Glomerular endothelial cell (primary cell): ENCODE results near the gene AMDHD2. TPM values are rescaled to one million over a fixed set of nuclear protein-coding genes. Genes with fewer than 3 reads are reported as not detected.

ENCODE experiments used
- DNase-seq: peaks from one replicate; pipeline ENCODE4 v3.0.0-alpha.2; 2011; ENCODE audit warnings: low read depth, low spot score; ENCODE audit errors: extremely low read depth
- total RNA-seq: library from RNA; depleted of rRNA; stranded (reverse); fragments of >200 nt; gene quantifications from 2 replicates; pipeline ENCODE4 v1.2.3, GENCODE V29; 2015

The AMDHD2 gene
- total RNA-seq, 1 donor from 2014 or later, result 71.3 TPM

GRCh38 chr16:2482708-2483534 is 37.2 kb upstream of the AMDHD2 start:
- no peak for DNase-seq

- no peak for DNase-seq
Measured at GRCh38 chr16:2483939-2484897, 36.0 kb upstream of the AMDHD2 start.

GRCh38 chr16:2484898-2485508 is 35.2 kb upstream of the AMDHD2 start:
- no peak for DNase-seq

- no peak for DNase-seq
Measured at GRCh38 chr16:2485811-2486507, 34.2 kb upstream of the AMDHD2 start.

GRCh38 chr16:2486645-2487516 is 33.3 kb upstream of the AMDHD2 start:
- no peak for DNase-seq

- DNase-seq, result no peak
Measured at GRCh38 chr16:2487517-2487842, 32.7 kb upstream of the AMDHD2 start.

GRCh38 chr16:2487903-2488531 is 32.2 kb upstream of the AMDHD2 start:
- DNase-seq, result no peak

- no peak for DNase-seq
Measured at GRCh38 chr16:2489581-2489980, 30.6 kb upstream of the AMDHD2 start.

- no peak for DNase-seq
Measured at GRCh38 chr16:2490190-2491105, 29.7 kb upstream of the AMDHD2 start.

GRCh38 chr16:2492292-2492691 is 27.9 kb upstream of the AMDHD2 start:
- DNase-seq, result no peak

GRCh38 chr16:2493605-2494004 is 26.6 kb upstream of the AMDHD2 start:
- DNase-seq, result no peak

GRCh38 chr16:2494616-2495015 is 25.6 kb upstream of the AMDHD2 start:
- DNase-seq, result no peak

- no peak for DNase-seq
Measured at GRCh38 chr16:2495041-2495440, 25.1 kb upstream of the AMDHD2 start.

GRCh38 chr16:2496223-2497115 is 23.7 kb upstream of the AMDHD2 start:
- no peak for DNase-seq

GRCh38 chr16:2497116-2497630 is 23.0 kb upstream of the AMDHD2 start:
- no peak for DNase-seq

- no peak for DNase-seq
Measured at GRCh38 chr16:2497695-2498484, 22.3 kb upstream of the AMDHD2 start.
